ENCODE measurements around the gene DMXL1. TPM values are rescaled to one million over a fixed set of nuclear protein-coding genes. Genes with fewer than 3 reads are reported as not detected.

Gene DMXL1
- total RNA-seq, 1 experiment from 2014 or later: 30.0 TPM

DNA sequence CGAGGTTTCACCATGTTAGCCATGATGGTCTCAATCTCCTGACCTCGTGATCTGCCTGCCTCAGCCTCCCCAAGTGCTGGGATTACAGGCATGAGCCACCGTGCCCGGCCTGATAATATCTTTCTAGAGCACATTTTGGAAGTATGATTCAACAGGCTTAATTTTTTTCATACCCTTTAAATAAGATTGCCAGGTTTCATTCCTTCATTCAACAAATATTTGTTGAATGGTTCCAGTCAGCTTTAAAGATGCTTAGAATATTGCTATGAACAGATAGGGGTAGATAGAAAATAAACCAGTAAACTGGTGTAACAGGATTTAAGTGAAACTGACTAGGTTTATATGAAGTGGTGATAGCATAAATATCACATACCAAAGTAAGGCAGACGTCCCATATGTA lies 41.3 kb downstream of the DMXL1 start:
- Histone ChIP-seq H3K36me3 (ENCODE audit: control insufficient read depth, insufficient read depth, low read length) (no peaks in the 10 kb centered on the region; the same call in 1 of the 2 replicates), H3K4me1 (no peaks in the 10 kb centered on the region), H3K4me3 (ENCODE audit: low read depth, low read length) (no peak overlapping the region), H3K9me3 (no peaks in the 10 kb centered on the region), H3K27me3 (replicated peaks; ENCODE audit: control insufficient read depth, insufficient read depth, low read length) (no peaks in the 10 kb centered on the region)
- Mint-ChIP-seq H3K27me3 (ENCODE audit: insufficient read depth, unreplicated experiment) (no peaks in the 10 kb centered on the region), H3K36me3 (ENCODE audit: insufficient read depth, unreplicated experiment) (peaks cover 27% of the 10 kb centered on the region), H3K4me1 (ENCODE audit: low read depth, unreplicated experiment) (no peaks in the 10 kb centered on the region), H3K27ac (ENCODE audit: unreplicated experiment) (no peak overlapping the region), H3K4me3 (ENCODE audit: unreplicated experiment) (no peak overlapping the region), H3K9me3 (ENCODE audit: unreplicated experiment) (no peaks in the 10 kb centered on the region)
- DNase-seq: no peak
- intact Hi-C loops (cut with micrococcal nuclease; ENCODE audit: unreplicated experiment): no loop called here
- no TSS peak for BruUV-seq (replicated peaks)
- TF ChIP-seq CTCF (IDR thresholded peaks at IDR 0.05; ENCODE audit: insufficient read depth in 1 of 2, low read depth in 1 of 2, low read length in 1 of 2, severe bottlenecking in 1 of 2, unreplicated experiment in 1 of 2): no peak
- ChIA-PET CTCF (no interaction called here), POLR2A (no interaction called here)

DNA sequence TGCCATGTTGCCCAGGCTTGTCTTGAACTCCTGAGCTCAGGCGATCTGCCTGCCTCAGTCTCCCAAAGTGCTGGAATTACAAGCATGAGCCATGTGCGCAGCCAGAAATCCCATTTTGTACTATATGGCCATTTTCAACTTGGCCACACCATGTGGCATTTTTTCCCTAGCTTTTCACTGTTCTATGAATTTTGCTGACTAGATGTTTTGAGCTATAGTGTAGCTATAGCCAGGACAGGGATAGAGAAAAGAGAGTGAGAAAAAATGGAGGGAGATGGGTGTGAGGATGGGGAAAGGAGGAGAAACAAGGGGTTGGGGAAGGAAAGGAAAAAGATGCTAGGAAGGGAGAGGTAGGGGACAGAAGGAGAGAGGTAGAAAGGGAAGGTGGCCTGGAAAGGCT lies 46.4 kb downstream of the DMXL1 start:
- no peak for DNase-seq
- ChIA-PET POLR2A (no interaction called here), CTCF (no interaction called here)
- Histone ChIP-seq H3K4me3 (ENCODE audit: low read depth, low read length) (no peak overlapping the region), H3K4me1 (no peaks in the 10 kb centered on the region), H3K9me3 (no peaks in the 10 kb centered on the region; the same call in 1 of the 2 replicates), H3K36me3 (ENCODE audit: control insufficient read depth, insufficient read depth, low read length) (peaks cover 1% of the 10 kb centered on the region), H3K27me3 (replicated peaks; ENCODE audit: control insufficient read depth, insufficient read depth, low read length) (no peaks in the 10 kb centered on the region)
- no TSS peak for BruUV-seq (replicated peaks)
- Mint-ChIP-seq H3K36me3 (ENCODE audit: insufficient read depth, unreplicated experiment) (peaks cover 39% of the 10 kb centered on the region), H3K27me3 (ENCODE audit: insufficient read depth, unreplicated experiment) (no peaks in the 10 kb centered on the region), H3K4me3 (ENCODE audit: unreplicated experiment) (no peak overlapping the region), H3K27ac (ENCODE audit: unreplicated experiment) (no peak overlapping the region), H3K4me1 (ENCODE audit: low read depth, unreplicated experiment) (no peaks in the 10 kb centered on the region), H3K9me3 (ENCODE audit: unreplicated experiment) (no peaks in the 10 kb centered on the region)
- intact Hi-C loops (cut with micrococcal nuclease; ENCODE audit: unreplicated experiment): no loop called here
- TF ChIP-seq CTCF (IDR thresholded peaks at IDR 0.05; ENCODE audit: insufficient read depth in 1 of 2, low read depth in 1 of 2, low read length in 1 of 2, severe bottlenecking in 1 of 2, unreplicated experiment in 1 of 2): no peak

GRCh38 chr5:119118000-119118399 lies 47.1 kb downstream of the DMXL1 start:
- Mint-ChIP-seq H3K27ac (ENCODE audit: unreplicated experiment) (no peak overlapping the region), H3K27me3 (ENCODE audit: insufficient read depth, unreplicated experiment) (no peaks in the 10 kb centered on the region), H3K4me1 (ENCODE audit: low read depth, unreplicated experiment) (no peaks in the 10 kb centered on the region), H3K9me3 (ENCODE audit: unreplicated experiment) (no peaks in the 10 kb centered on the region), H3K36me3 (ENCODE audit: insufficient read depth, unreplicated experiment) (peaks cover 42% of the 10 kb centered on the region), H3K4me3 (ENCODE audit: unreplicated experiment) (no peak overlapping the region)
- no peak for DNase-seq
- Histone ChIP-seq H3K4me1 (no peaks in the 10 kb centered on the region), H3K9me3 (no peaks in the 10 kb centered on the region; the same call in 1 of the 2 replicates), H3K36me3 (ENCODE audit: control insufficient read depth, insufficient read depth, low read length) (peaks cover 1% of the 10 kb centered on the region; the same call in 1 of the 2 replicates), H3K27me3 (replicated peaks; ENCODE audit: control insufficient read depth, insufficient read depth, low read length) (no peaks in the 10 kb centered on the region), H3K4me3 (ENCODE audit: low read depth, low read length) (no peak overlapping the region)
- no TSS peak for BruUV-seq (replicated peaks)
- ChIA-PET CTCF (no interaction called here), POLR2A (no interaction called here)
- no peak for TF ChIP-seq CTCF (IDR thresholded peaks at IDR 0.05; ENCODE audit: insufficient read depth in 1 of 2, low read depth in 1 of 2, low read length in 1 of 2, severe bottlenecking in 1 of 2, unreplicated experiment in 1 of 2)
- intact Hi-C loops (cut with micrococcal nuclease; ENCODE audit: unreplicated experiment): no loop called here
